GM12872 (cell line): Measurements from ENCODE around the gene SMIM36.

Experiments
- CTCF ChIP-seq: IDR thresholded peaks from 3 replicates; pipeline ENCODE4 v1.5.1; 2011; ENCODE audit warnings: low read depth, mild to moderate bottlenecking, low read length, moderate library complexity; ENCODE audit not compliant: insufficient read depth

SMIM36 gene

GRCh38 chr17:55434721-55435120, 76.5 kb downstream of the SMIM36 start:
- TF ChIP-seq CTCF, result no peak

GRCh38 chr17:55433629-55434422, 77.4 kb downstream of the SMIM36 start:
- TF ChIP-seq CTCF, result no peak

GRCh38 chr17:55433029-55433628, 78.1 kb downstream of the SMIM36 start:
- no peak for TF ChIP-seq CTCF

- no peak for TF ChIP-seq CTCF
Measured at GRCh38 chr17:55432358-55433028, 78.8 kb downstream of the SMIM36 start.

DNA sequence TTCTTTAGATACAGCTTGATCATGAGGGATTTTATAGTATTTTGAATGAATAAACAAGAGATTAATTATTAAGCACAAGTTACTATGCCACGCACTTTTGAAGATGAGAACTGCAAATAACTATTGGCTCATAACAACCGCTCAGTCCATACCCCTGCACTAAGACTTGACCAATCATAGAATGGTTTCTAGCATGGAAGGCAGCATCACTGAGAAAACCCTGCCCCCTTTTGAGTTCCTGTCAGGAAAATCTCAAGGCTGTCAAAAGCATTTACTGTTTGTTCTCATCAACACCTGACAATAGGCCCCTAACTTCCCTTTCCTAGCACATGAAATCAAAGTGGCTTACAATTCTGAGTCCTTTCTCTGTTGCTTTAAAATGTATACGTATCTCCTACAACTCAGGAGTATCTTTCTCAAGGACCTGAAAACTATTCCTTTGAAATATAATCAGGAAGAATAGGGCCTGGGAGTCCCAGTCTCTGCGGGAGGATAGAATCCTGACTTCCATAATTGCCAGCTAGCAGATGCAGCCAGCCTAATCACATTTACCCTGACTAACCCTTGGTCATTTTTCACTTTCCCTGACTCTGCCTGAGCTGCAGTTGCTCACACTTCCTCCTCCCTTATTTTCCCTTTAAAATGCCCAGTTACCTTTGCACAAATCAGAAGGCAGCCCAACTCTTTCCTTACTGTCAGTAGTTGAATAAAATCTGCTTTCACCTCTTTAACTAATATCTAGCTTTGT, 80.5 kb downstream of the SMIM36 start:
- TF ChIP-seq CTCF, result no peak

- no peak for TF ChIP-seq CTCF
Measured at GRCh38 chr17:55427587-55427882, 83.7 kb downstream of the SMIM36 start.
